Stimulated activated CD4-positive, alpha-beta T cell treated with anti-CD3 and anti-CD28 coated beads, Interleukin-4, amount 100 ng/mL, for 48 hours (primary cell): ENCODE results near the gene C11orf98.
A peak's percentile ranks its signal among the peaks of the same experiment; 100 is the strongest.
"Not testable (repeated sequence)": the region's sequence is repeated elsewhere in the genome, so short reads cannot be mapped to it uniquely, and the experiment has no call there.

Source experiments
- DNase-seq, 2 donors: peaks; one replicate each; pipeline ENCODE4 v3.0.0-alpha.2; 2020; ENCODE audit warnings: low read depth in 2 of 2

The C11orf98 gene

DNA sequence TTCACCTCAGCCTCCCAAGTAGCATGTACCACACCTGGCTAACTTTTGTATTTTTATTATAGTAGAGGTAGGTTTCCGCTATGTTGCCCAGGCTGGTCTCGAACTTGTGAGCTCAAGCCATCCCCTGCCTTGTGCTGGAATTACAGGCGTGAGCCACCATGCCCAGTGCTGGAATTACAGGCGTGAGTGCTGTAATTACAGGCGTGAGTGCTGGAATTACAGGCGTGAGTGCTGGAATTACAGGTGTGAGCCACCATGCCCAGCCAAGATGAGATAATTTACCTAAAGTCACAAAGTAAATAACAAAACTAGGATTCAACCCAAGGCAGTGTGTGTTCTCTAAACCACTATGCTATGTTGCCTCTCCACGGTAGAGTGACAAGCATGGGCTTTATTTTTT lies 17.5 kb upstream of the C11orf98 start:
- no peak for DNase-seq

DNA sequence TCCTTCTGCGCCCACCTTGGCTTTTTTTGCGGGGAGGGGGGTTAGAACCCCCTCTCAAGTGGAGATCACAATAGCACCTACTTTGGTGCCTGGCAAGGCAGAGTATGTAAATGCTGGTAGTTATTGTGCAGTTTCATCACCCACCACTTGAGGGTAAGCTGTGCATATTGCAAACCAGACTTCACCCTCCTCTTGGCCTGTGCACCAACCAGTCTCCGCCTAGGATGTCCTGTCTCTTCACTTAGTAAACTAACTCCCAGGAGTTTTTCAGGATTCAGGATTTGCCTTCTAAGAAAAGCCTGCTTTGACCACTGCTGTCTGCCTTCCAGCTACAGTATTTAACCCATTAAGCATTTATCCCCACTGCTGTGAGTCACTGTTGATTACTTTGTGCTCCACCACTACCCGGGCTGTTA lies 15.8 kb upstream of the C11orf98 start:
- DNase-seq = no peak

DNA sequence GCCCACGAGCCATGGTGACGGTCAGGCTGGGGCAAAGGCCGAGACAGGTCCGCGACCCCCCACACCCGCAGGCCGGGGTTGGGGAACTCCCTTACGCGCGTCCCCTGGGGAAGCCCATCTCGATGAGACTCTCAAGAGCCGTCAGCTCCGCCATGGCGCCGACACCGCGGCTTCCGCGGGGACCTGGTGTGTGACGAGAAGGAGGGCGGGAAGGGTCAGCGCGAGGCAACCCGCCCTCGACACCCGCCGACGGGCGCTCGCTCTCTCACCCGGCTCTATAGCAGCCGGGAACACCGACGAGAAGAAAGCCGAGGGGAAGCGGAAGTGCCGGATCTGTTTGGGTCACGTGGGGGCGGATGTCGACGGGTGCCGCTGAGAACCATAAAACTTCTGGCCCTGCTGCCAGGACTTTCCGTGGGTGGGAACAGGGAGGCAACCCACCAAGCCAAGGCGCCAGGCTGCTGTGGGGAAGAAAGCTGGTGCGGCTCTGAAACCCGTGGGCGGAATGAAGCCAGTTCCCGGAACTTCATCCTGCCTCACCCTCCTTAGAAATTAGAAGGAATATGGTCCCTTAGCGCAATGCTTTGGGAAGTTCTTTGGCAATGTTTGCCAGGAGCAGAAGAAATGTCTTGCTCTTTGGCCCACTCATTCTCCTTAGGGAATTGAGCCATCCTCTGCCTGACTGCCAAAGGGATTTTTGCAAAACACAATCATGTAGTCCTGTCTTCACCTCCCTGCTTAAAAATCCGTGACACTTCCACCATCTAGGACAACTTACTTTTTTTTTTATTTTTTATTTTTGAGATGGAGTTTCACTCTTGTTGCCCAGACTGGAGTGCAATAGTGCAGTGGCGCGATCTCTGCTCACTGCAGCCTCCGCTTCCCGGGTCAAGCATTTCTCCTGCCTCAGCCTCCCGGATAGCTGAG lies 14.0 kb upstream of the C11orf98 start, which contains the start of gene UBXN1:
Gene UBXN1, minus strand, starts transcription at position 304 of the 927 bp plus-strand sequence. Its CDS starts 150 bp downstream, at position 154.
- DNase-seq = peak; percentile 76 to 89

DNA sequence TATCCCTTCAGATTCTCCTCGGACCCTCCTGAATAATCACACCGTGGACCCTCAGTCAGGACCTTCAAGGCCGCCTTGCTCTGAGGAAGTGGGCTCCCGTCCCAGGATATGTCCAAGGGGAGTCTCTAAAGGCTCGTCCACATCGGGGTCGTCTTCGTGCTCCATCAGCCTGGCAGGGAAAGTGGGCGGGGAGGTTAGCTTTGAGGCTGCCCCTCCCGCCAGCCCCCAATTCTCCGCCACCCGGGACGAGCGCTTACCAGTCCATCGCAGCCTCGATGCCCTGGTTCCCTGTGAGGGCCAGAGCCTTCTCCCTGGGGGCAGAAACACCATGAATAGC lies 13.4 kb upstream of the C11orf98 start:
- no peak for DNase-seq

DNA sequence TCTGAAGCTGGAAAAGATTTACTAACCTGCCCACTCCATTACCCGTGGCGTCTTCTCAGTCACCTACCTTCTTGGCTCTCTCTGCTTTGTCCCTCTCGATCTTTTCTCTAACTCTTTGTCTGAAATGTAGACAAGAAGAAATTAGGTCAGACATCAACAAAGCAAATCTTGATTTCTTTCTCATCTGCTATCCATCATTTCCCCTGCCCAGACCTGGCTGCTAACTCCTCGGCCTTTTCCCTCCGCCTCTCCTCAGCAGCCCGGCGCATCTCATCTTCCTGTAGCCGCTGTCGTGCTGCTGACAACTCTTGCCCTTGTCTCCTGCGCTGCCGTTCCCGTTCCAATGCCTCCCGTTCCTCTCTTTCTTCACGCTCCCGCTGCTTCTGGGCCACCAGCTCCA lies 12.7 kb upstream of the C11orf98 start:
- DNase-seq = no peak

DNA sequence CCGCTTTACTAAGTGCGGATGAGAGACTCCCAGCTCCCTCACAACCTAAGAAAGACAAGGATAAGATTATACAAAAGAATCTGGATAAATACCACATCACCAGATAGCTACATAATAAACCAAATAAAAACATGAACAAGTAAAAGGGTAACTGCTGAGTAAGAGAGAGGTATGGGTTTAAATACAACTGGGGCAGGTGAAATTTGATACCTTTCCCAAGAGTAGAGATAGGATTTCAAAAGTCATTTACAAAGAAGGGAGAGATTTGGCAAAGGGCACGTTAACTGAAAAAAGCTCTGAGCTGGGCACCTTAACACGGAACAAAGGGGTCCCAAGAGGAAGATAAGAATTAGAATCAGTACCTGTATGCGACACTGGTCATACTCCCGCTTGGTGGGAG lies 12.1 kb upstream of the C11orf98 start:
- DNase-seq = no peak

DNA sequence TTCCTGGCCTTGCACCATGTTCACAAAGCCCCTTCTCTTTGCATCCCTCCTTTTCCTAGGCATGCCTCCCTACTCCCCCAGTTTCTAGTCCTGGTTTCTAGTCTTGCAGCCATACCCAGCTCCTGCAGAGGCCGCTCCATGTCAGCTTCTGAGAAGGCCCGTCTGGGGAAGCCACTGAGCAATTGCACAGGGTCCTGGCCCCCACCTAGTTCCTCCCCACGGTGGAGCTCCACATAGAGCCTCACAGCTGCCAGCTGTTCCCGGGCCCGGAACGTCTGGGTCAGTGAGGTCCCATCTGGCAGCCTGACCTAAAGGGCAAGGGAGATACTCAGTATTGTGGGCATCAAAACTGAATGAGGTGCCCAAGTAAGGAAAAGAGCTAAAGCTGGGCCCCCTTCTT lies 11.7 kb upstream of the C11orf98 start:
- no peak for DNase-seq

DNA sequence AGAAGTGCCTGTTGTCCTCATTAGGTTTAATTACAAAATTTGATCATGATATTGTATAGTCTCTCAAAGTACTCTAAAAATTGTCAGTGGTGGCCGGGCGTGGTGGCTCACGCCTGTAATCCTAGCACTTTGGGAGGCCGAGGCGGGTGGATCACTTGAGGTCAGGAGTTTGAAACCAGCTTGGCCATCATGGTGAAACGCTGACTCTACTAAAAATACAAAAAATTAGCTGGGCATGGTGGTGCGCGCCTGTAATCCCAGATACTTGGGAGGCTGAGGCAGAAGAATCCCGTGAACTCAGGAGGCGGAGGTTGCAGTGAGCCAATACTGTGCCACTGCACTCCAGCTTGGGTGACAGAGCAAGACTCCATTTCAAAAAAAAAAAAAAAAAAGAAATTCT lies 10.4 kb upstream of the C11orf98 start:
- not testable (repeated sequence) for DNase-seq

DNA sequence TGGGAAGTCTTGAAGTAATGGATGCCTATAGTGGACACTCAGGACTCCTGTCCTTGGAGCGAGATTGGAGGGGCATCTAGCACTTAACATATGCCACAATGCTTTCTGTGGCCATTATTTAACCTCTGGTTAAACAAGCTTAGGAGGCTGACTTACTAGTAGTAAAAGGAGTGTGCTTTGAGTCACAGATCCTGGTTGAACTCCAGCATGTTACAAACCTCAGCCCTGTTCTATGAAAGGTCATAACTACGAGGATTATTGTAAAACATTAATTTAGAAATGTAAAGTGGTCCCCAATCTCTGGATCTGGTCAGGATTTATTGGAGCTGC lies 8.2 kb upstream of the C11orf98 start:
- DNase-seq = no peak

DNA sequence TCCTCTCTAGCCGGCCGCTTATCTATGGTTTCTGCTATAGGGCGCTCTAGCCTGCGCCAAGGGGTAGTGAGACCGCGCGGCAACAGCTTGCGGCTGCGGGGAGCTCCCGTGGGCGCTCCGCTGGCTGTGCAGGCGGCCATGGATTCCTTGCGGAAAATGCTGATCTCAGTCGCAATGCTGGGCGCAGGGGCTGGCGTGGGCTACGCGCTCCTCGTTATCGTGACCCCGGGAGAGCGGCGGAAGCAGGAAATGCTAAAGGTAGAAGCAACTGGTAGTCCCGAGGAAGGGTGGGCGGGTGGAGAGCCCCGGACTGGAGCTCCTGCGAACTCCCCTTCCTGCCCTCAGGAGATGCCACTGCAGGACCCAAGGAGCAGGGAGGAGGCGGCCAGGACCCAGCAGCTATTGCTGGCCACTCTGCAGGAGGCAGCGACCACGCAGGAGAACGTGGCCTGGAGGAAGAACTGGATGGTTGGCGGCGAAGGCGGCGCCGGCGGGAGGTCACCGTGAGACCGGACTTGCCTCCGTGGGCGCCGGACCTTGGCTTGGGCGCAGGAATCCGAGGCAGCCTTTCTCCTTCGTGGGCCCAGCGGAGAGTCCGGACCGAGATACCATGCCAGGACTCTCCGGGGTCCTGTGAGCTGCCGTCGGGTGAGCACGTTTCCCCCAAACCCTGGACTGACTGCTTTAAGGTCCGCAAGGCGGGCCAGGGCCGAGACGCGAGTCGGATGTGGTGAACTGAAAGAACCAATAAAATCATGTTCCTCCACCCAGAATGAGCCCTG lies 6.8 kb upstream of the C11orf98 start, which contains the start of the genes LBHD1 and UQCC3:
Gene LBHD1, minus strand, starts transcription at position 660 of the 782 bp plus-strand sequence. CDS start 2,236 bp downstream, outside the sequence.
Gene UQCC3, plus strand, starts transcription at position 66 of the 782 bp plus-strand sequence. Its CDS starts 73 bp downstream, at position 139.
- peak; percentile 60 to 70 for DNase-seq

DNA sequence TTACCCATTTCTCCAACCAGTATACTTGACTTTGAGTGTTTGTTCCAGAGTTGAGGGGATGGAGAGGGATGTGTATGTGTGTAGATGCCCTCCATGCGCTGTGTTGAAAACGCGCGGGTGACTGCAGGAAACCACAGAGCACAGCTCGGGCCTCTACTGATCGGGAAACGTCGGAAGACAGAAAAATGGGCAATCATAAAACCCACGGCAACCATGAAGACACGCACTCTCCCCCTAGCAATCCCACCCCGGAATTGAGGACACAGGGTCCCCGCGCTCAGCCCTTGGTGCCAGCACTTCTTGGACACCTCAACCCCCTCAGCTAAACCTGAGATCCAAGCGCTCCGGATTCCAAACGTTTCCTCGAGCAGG lies 6.2 kb upstream of the C11orf98 start:
- DNase-seq = no peak

DNA sequence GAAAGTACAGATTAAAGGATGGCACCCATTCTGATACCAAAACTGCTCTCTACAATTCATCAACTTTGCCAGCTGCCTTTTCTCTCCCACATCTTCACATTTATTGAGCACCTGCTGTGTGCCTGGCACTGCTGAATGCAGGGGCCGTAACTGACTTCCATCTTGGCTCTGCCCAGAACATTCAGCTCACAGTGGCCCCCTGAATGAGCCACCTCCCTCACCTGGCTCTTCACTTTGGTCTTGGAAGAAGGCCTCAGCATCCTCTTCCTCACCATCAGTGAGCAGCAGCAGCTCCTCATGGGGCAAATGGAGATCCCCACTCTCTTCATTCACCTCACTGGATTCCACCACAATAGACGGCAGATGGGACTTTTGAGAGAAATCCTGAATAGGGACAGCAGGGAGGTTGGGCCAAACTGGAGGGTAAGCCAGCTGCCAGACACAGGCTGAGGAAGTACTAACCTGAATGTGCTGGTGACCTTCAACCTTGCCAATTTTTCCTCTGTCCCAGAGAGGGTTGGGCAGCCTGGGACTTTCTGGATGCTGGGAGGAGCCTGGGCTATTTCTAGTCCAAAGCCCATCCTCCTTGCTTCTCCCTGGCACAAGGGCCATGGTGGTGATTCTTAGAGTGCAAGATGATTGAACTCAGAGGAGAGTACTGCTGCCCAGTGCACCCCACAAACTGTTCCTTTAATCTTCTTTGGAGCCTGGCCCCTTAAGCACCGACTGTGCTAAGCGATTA lies 4.6 kb upstream of the C11orf98 start:
- DNase-seq = no peak

DNA sequence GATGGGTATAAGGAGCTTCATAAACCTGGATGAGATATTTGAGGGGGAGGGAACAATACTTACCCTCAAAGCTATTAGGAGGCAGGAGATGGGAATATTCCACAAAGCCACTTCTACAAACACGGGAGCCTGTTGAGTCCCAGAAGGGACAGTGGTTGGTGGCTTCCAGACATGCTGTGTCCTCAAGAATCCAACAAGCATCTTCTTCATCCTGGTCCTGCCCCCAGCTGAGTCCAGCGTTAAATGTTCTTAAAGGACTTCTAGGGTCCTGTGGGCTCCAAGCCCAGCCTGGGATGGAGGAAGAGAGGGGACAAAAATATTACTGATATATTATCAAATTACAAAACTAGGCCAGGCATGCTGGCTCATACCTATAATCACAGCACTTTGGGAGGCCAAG lies 2.5 kb upstream of the C11orf98 start:
- DNase-seq = no peak

DNA sequence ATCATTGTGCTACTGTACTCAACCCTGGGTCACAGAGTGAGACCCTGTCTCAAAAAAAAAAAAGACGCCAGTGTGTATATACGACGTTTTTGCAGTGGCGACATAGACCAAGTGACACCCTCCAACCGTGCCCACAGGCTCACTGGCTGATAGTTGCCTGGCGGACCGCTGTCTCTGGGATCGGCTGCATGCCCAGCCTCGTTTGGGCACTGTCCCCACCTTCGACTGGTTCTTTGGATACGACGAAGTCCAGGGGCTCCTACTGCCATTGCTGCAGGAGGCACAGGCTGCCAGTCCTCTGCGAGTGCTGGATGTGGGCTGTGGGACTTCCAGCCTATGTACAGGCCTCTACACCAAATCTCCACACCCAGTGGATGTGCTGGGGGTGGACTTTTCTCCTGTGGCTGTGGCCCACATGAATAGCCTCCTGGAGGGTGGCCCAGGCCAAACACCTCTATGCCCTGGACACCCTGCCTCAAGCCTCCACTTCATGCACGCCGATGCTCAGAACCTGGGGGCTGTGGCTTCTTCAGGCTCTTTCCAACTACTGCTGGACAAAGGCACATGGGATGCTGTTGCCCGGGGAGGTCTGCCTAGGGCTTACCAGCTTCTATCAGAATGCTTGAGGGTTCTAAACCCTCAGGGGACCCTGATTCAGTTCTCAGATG lies 1.4 kb upstream of the C11orf98 start:
- no peak for DNase-seq

DNA sequence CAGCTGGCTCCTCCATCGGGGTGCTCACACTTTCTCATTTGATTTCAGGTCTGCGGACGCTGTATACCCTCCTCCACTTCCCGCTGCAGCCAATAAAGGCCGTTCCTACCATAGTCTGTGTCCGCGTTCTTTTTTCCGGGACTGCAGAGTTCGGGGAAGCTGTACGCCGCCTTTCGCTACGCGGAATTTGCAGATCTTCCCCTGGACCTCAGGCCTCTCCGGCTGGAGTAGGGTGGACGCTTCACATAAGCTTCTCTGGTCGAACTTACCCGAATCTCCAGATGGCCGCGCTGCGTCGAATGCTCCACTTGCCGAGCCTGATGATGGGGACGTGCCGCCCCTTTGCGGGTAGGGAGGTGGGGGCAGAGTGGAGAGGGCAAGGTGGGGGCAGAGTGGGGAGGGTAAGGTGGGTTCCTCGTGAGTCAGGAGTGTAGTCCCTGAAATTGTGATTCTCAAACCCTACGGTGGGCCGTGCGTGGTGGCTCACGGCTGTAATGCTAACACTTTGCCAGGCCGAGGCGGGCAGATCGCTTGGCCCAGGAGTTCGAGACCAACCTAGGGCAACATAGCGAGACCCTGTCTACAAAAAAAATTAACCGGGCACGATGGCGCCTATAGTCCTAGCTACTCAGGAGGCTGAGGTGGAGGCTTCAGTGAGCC lies 719 bp upstream of the C11orf98 start:
- DNase-seq = peak; percentile 27 to 44

DNA sequence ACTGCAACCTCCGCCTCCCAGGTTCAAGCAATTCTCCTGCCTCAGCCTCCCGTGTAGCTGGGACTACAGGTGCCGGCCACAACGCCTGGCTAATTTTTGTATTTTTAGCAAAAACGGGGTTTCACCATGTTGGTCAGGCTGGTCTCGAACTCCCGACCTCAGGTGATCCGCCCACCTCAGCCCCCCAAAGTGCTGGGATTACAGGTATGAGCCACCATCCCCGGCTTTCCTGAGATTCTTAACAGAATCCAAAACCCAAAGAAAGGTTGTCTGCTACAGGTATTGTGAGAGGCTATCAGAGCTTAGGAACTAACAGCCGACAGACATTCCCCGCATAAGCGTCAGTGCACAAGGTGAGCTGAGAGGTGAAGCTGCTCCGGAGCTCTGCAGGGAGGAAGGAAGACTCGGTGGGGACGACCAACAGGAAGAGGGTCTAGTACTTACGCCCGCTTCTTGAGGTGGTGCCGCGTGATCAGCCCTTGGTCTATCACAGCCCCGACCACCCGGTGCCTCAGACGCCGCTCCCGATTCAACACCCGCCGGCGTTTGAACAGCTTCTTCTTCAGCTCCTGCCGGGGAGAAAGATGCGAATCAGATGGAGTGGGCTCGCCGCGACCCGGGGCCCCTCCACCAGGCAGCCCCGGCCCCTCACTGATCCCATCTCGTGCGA lies 470 bp downstream of the C11orf98 start:
- DNase-seq = peak; percentile 28 to 38

DNA sequence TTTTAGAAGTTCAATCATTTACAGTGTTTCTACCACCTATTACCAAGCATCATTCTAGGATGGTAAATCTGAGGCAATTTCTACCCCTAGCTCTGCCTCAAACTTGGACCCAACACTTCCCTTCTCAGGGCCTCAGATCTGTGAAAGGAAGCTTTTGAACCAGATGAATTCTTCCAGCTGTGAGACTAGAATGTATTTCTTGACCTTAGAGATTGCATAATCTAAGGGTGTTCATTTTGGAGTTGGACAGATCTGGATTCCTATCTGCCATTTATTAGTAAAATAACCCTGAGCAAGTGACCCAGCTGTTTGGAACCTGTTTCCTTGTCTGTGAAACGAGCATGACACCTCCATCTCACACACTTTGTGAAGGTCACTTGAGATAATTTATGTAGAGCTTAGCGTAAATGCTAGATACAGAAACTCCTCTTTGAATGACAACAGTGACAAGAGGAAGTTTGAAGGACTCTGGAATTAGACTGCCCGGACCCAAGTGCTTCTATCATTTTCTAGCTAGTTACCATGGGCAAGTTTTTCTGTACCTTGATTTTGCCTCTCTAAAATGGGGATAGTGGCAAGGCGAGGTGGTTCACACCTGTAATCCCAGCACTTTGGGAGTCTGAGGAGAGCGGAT lies 8.1 kb downstream of the C11orf98 start:
- DNase-seq = no peak

DNA sequence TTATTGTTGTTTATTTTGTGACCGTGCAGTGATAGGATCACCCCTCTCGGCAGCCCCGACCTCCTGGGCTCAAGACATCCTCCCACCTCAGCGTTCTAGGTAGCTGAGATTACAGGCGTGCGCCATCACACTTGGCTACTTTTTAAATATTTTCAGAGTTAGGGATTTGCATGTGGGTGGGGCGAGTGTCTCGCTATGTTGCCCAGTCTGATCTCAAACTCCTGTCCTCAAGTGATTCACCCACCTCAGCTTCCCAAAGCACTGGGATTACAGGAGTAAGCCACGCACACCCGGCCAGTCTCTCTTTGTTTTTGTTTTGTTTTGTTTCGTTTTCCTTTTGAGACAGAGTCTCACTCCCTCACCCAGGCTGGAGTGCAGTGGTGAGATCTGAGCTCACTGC lies 10.7 kb downstream of the C11orf98 start:
- DNase-seq = no peak

DNA sequence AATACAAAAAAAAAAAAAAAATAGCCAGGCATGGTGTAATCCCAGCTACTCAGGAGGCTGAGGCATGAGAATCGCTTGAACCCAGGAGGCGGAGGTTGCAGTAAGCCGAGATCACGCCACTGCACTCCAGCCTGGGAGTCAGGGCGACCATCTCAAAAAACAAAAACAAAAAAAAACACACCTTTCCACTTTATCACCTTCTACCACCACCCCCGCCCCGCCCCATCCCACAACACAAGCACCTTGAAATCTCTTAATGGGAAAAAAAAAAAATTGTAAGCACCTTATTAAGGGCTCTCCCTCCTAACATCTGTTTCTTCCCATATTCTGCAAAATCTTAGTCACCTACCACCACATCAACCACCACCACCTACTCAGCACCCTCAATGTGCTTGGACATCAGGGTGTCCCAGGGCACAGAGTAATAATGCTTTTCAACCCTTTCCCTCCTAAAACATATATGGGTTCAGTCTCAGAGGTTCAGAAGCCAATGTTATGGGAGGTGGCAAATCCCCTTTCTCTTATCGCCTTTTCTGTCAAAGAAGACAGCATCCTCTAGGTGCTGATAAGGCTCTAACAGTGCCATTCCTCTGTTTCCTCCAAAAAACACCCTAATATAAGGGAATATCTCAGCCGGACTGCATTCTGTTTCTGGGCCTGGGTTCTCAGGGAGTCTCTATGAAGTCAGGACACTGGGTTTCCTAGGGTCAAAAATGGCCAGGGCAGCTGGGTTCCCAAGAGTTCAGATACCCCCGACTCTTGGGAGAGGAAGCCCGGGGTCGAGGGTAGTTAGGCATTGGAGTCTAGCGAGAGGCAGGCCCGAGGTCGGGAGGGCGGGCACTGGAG lies 12.6 kb downstream of the C11orf98 start:
- DNase-seq = no peak
